KMS-11 (cell line): ENCODE data around the gene ABCC5.
"Not testable (repeated sequence)": the region's sequence is repeated elsewhere in the genome, so short reads cannot be mapped to it uniquely, and the experiment has no call there.

Source experiments
- H2AFZ ChIP-seq: fragments of 200-600 bp; sonication (generic); 2 replicates; pipeline ENCODE4 v1.6.1; 2016; ENCODE audit warnings: antibody characterized with exemption, mixed run types, low read depth
- H3K27ac ChIP-seq: fragments of 200-600 bp; sonication (generic); 2 replicates; pipeline ENCODE4 v1.6.1; 2016; ENCODE audit warnings: mild to moderate bottlenecking, mixed run types
- H3K27me3 ChIP-seq: fragments of 200-600 bp; sonication (generic); 2 replicates; pipeline ENCODE4 v1.6.1; 2017; ENCODE audit warnings: mild to moderate bottlenecking, low read depth, mixed run types, moderate library complexity; ENCODE audit not compliant: insufficient read depth
- H3K36me3 ChIP-seq: fragments of 200-600 bp; sonication (generic); 2 replicates; pipeline ENCODE4 v1.6.1; 2017; ENCODE audit warnings: mild to moderate bottlenecking, mixed run types; ENCODE audit not compliant: insufficient read depth
- H3K4me1 ChIP-seq: fragments of 200-600 bp; sonication (generic); 2 replicates; pipeline ENCODE4 v1.6.1; 2016; ENCODE audit warnings: mild to moderate bottlenecking, low read depth, mixed run types; ENCODE audit not compliant: poor library complexity, severe bottlenecking
- H3K4me2 ChIP-seq: fragments of 200-600 bp; sonication (generic); 2 replicates; pipeline ENCODE4 v1.7.0; 2016; ENCODE audit warnings: mild to moderate bottlenecking, mixed run types
- H3K4me3 ChIP-seq: fragments of 200-600 bp; sonication (generic); IDR thresholded peaks from 2 replicates; pipeline ENCODE4 v1.6.1; 2017; ENCODE audit warnings: low read depth, low read length, mixed read lengths; ENCODE audit not compliant: insufficient read depth
- H3K79me2 ChIP-seq: fragments of 200-600 bp; sonication (generic); 2 replicates; pipeline ENCODE4 v1.6.1; 2016; ENCODE audit warnings: low read depth, mixed run types; ENCODE audit not compliant: insufficient read depth
- H3K9ac ChIP-seq: fragments of 200-600 bp; sonication (generic); 2 replicates; pipeline ENCODE4 v1.6.1; 2016; ENCODE audit warnings: mild to moderate bottlenecking, mixed run types
- H4K20me1 ChIP-seq: fragments of 200-600 bp; sonication (generic); 2 replicates; pipeline ENCODE4 v1.6.1; 2016; ENCODE audit warnings: mild to moderate bottlenecking, mixed run types; ENCODE audit not compliant: insufficient read depth
- CTCF ChIP-seq: fragments of 200-600 bp; sonication (generic); conservative IDR thresholded peaks from 2 replicates; pipeline ENCODE4 v1.6.1; 2017; ENCODE audit warnings: low read depth, mild to moderate bottlenecking, antibody characterized with exemption, low read length, moderate library complexity, mixed read lengths

ABCC5 gene

DNA sequence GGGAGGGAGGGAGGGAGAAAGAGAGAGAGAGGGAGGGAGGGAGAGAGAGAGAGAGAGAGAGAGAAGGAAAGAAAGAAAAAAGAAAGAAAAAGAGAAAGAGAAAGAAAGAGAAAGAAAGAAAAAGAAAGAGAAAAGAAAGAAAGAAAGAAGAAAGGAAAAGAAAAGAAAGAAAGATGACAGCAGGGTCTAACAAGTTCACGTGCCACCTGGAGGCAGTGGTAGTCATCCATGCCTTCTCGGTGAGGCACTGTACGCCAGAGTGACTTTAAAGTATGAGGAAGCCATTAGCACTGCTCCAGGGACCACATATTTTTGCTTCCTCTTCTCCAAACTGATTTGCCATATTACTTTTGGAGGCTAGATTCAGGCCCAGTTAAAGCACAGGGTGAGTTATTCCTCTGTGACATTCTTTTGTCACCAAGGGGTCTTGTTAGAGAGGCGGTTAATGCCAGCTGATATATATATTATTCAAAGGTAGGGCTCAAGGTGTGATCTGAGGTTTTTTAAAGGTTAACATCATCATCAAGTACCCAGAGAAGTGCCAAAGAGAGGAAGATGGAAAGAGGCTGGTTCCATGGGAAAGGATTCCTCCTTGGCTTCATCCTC, 13.6 kb upstream of the ABCC5 start, which contains the start of gene HTR3D:
HTR3D (plus strand) TSS at position 556 of the 606 bp plus-strand sequence; CDS start at position 556, 0 bp downstream.
- no peak within 1 kb of the TSS for H2AFZ ChIP-seq

DNA sequence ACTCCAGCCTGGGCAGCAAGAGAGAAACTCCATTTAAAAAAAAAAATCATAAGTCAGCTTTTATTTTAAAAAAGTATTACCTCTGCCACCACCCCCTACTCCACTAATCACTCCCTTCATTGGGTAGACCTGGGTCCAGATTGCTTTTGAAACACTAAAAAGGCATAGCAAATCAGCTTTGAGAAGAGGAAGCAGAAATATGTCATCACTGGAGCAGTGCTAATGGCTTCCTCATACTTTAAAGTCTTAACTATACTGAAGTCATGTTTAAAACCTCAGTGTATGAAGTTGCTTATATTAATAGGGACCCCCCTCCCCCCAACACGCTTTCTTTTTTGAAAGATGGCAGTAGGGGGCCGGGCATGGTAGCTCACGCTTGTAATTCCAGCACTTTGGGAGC, 12.9 kb upstream of the ABCC5 start:
- TF ChIP-seq CTCF: no peak
- Histone ChIP-seq H3K27me3 (no peaks in the 10 kb centered on the region), H3K4me1 (no peaks in the 10 kb centered on the region), H3K9ac (no peak overlapping the region), H4K20me1 (no peaks in the 10 kb centered on the region), H3K36me3 (no peaks in the 10 kb centered on the region), H3K27ac (no peak overlapping the region), H2AFZ (no peak overlapping the region), H3K79me2 (no peaks in the 10 kb centered on the region), H3K4me2 (no peak overlapping the region), H3K4me3 (no peak overlapping the region)

More for the DNA sequence above, 13.6 kb upstream of the ABCC5 start, which contains the start of gene HTR3D:
- Histone ChIP-seq H3K4me1 (no peaks in the 10 kb centered on the region), H3K36me3 (no peaks in the 10 kb centered on the region), H3K79me2 (no peaks in the 10 kb centered on the region), H3K27ac (no peak within 1 kb of the TSS), H3K27me3 (no peaks in the 10 kb centered on the region), H3K9ac (no peak within 1 kb of the TSS), H3K4me2 (no peak within 1 kb of the TSS), H4K20me1 (no peaks in the 10 kb centered on the region), H3K4me3 (no peak within 1 kb of the TSS)
- TF ChIP-seq CTCF: no peak

GRCh38 chr3:184029443-184029842, 11.8 kb upstream of the ABCC5 start:
- no peak overlapping the region for H3K27ac ChIP-seq
- H2AFZ ChIP-seq: no peak overlapping the region
- H3K9ac ChIP-seq: no peak overlapping the region
- H3K4me1 ChIP-seq: no peaks in the 10 kb centered on the region
- no peak overlapping the region for H3K4me3 ChIP-seq
- no peak for TF ChIP-seq CTCF
- H3K79me2 ChIP-seq: no peaks in the 10 kb centered on the region
- no peaks in the 10 kb centered on the region for H3K36me3 ChIP-seq
- H3K4me2 ChIP-seq: no peak overlapping the region
- H3K27me3 ChIP-seq: no peaks in the 10 kb centered on the region
- H4K20me1 ChIP-seq: no peaks in the 10 kb centered on the region

- not testable (repeated sequence) for H2AFZ ChIP-seq, H4K20me1 ChIP-seq, H3K4me1 ChIP-seq, H3K36me3 ChIP-seq, H3K27ac ChIP-seq, H3K27me3 ChIP-seq, H3K4me2 ChIP-seq, H3K4me3 ChIP-seq, H3K79me2 ChIP-seq, H3K9ac ChIP-seq
Observed at GRCh38 chr3:184028275-184028890, 10.7 kb upstream of the ABCC5 start.

- not testable (repeated sequence) for H3K79me2 ChIP-seq, H3K4me2 ChIP-seq, H3K27ac ChIP-seq, H3K4me1 ChIP-seq, H3K27me3 ChIP-seq, H3K4me3 ChIP-seq, H3K36me3 ChIP-seq, H4K20me1 ChIP-seq, H3K9ac ChIP-seq, H2AFZ ChIP-seq
Observed at GRCh38 chr3:184025256-184025655, 7.6 kb upstream of the ABCC5 start.
